Measurements from ENCODE around the gene LYZL1.
"Not testable (repeated sequence)": the region's sequence is repeated elsewhere in the genome, so short reads cannot be mapped to it uniquely, and the experiment has no call there.

Gene LYZL1

DNA sequence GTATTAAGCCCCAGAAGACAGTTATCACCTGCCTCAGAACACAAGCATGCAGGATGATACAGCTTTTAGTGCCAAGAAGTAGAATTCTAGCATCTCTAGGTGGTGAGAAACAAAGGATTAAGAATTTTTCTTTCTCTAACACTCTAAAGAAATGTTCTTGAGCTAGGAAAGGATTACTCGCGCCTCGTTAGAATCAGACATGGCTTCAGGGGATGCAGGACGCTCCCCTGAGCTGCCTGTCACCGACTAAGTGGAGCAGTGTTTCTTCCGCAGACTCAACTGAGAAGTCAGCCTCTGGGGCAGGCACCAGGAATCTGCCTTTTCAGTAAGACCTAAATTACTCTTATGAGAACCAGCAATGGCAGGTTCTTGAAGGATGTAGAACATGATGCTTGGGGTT is at the start of gene LYZL1:
TSS of gene LYZL1 (plus strand) at position 165 of the 400 bp plus-strand sequence. CDS start 2,798 bp downstream, outside the sequence.
- H3K36me3 ChIP-seq (ENCODE audit: insufficient read depth, low read length); H3K9me3 ChIP-seq (ENCODE audit: low read length); H3F3A ChIP-seq (ENCODE audit: insufficient read depth, low read length); H3K9me2 ChIP-seq (ENCODE audit: low read depth, low read length); H3K4me2 ChIP-seq (ENCODE audit: low read length); H2AFZ ChIP-seq (ENCODE audit: low read length); H3K4me3 ChIP-seq (ENCODE audit: low read depth, low read length, poor library complexity, severe bottlenecking); H3K27me3 ChIP-seq (ENCODE audit: insufficient read depth, low read length); H3K4me1 ChIP-seq (ENCODE audit: insufficient read depth, low read length, severe bottlenecking); H4K20me1 ChIP-seq (ENCODE audit: insufficient read depth, low read length); H3K79me2 ChIP-seq (ENCODE audit: insufficient read depth, low read length); H3K27ac ChIP-seq (ENCODE audit: low read depth, low read length, poor library complexity, severe bottlenecking); H3K9ac ChIP-seq (ENCODE audit: low read length): not testable (repeated sequence)

- H3K27me3 ChIP-seq (ENCODE audit: insufficient read depth, low read length): no peaks in the 10 kb centered on the region
- H3K9ac ChIP-seq (ENCODE audit: low read length): no peak overlapping the region
- H3K9me3 ChIP-seq (ENCODE audit: low read length): no peaks in the 10 kb centered on the region
- H3K4me2 ChIP-seq (ENCODE audit: low read length): no peak overlapping the region
- H3F3A ChIP-seq (ENCODE audit: insufficient read depth, low read length): no peaks in the 10 kb centered on the region
- TF ChIP-seq CTCF (IDR thresholded peaks at IDR 0.05; ENCODE audit: low read length): peak; percentile 57
- TF ChIP-seq EZH2 (IDR thresholded peaks at IDR 0.05; ENCODE audit: borderline replicate concordance, low read length): no peak
- no peaks in the 10 kb centered on the region for H3K79me2 ChIP-seq (ENCODE audit: insufficient read depth, low read length)
- no peaks in the 10 kb centered on the region for H3K4me1 ChIP-seq (ENCODE audit: insufficient read depth, low read length, severe bottlenecking)
- H3K36me3 ChIP-seq (ENCODE audit: insufficient read depth, low read length): no peaks in the 10 kb centered on the region
- H4K20me1 ChIP-seq (ENCODE audit: insufficient read depth, low read length): no peaks in the 10 kb centered on the region
- no peak overlapping the region for H3K27ac ChIP-seq (ENCODE audit: low read depth, low read length, poor library complexity, severe bottlenecking)
- no peak overlapping the region for H2AFZ ChIP-seq (ENCODE audit: low read length)
- no peaks in the 10 kb centered on the region for H3K9me2 ChIP-seq (ENCODE audit: low read depth, low read length)
- H3K4me3 ChIP-seq (ENCODE audit: low read depth, low read length, poor library complexity, severe bottlenecking): no peak overlapping the region
These were observed 49.0 kb upstream of the LYZL1 start for GRCh38 chr10:29239569-29240472.

- no peak overlapping the region for H3K4me2 ChIP-seq (ENCODE audit: low read length)
- H3K79me2 ChIP-seq (ENCODE audit: insufficient read depth, low read length): no peaks in the 10 kb centered on the region
- no peaks in the 10 kb centered on the region for H3K9me3 ChIP-seq (ENCODE audit: low read length)
- H3F3A ChIP-seq (ENCODE audit: insufficient read depth, low read length): no peaks in the 10 kb centered on the region
- no peaks in the 10 kb centered on the region for H3K9me2 ChIP-seq (ENCODE audit: low read depth, low read length)
- no peak overlapping the region for H3K27ac ChIP-seq (ENCODE audit: low read depth, low read length, poor library complexity, severe bottlenecking)
- H3K4me1 ChIP-seq (ENCODE audit: insufficient read depth, low read length, severe bottlenecking): no peaks in the 10 kb centered on the region
- H4K20me1 ChIP-seq (ENCODE audit: insufficient read depth, low read length): no peaks in the 10 kb centered on the region
- H3K27me3 ChIP-seq (ENCODE audit: insufficient read depth, low read length): no peaks in the 10 kb centered on the region
- no peak for TF ChIP-seq EZH2 (IDR thresholded peaks at IDR 0.05; ENCODE audit: borderline replicate concordance, low read length)
- no peak overlapping the region for H3K9ac ChIP-seq (ENCODE audit: low read length)
- no peak overlapping the region for H2AFZ ChIP-seq (ENCODE audit: low read length)
- H3K36me3 ChIP-seq (ENCODE audit: insufficient read depth, low read length): no peaks in the 10 kb centered on the region
- H3K4me3 ChIP-seq (ENCODE audit: low read depth, low read length, poor library complexity, severe bottlenecking): no peak overlapping the region
These were observed 47.7 kb upstream of the LYZL1 start for GRCh38 chr10:29240986-29241660.

DNA sequence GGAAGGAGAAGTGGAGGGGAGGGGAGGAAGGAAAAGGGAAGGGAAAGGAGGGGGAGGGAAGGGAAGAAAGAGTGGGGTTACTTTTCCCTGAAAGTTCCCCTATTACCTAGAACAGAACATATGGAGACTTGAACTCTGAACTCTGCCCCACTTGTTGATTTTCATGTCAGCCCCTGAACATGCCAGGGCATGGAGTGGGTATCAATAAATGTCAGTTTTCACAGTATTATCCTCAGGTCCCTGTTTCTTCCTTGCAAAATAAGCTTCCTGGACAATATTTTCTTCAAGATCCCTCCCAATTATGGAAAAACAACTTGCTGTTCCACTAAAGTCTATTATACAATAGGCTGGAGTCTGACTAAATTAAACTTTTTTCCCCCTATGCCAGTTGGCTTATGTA is 46.9 kb upstream of the LYZL1 start:
- no peaks in the 10 kb centered on the region for H3K4me1 ChIP-seq (ENCODE audit: insufficient read depth, low read length, severe bottlenecking)
- no peaks in the 10 kb centered on the region for H3K36me3 ChIP-seq (ENCODE audit: insufficient read depth, low read length)
- no peak overlapping the region for H2AFZ ChIP-seq (ENCODE audit: low read length)
- no peaks in the 10 kb centered on the region for H3K27me3 ChIP-seq (ENCODE audit: insufficient read depth, low read length)
- no peaks in the 10 kb centered on the region for H3F3A ChIP-seq (ENCODE audit: insufficient read depth, low read length)
- H3K4me2 ChIP-seq (ENCODE audit: low read length): no peak overlapping the region
- no peak for TF ChIP-seq CTCF (IDR thresholded peaks at IDR 0.05; ENCODE audit: low read length)
- no peak for TF ChIP-seq EZH2 (IDR thresholded peaks at IDR 0.05; ENCODE audit: borderline replicate concordance, low read length)
- H3K9ac ChIP-seq (ENCODE audit: low read length): no peak overlapping the region
- H3K79me2 ChIP-seq (ENCODE audit: insufficient read depth, low read length): no peaks in the 10 kb centered on the region
- H3K9me3 ChIP-seq (ENCODE audit: low read length): no peaks in the 10 kb centered on the region
- no peaks in the 10 kb centered on the region for H3K9me2 ChIP-seq (ENCODE audit: low read depth, low read length)
- no peak overlapping the region for H3K4me3 ChIP-seq (ENCODE audit: low read depth, low read length, poor library complexity, severe bottlenecking)
- no peaks in the 10 kb centered on the region for H4K20me1 ChIP-seq (ENCODE audit: insufficient read depth, low read length)
- no peak overlapping the region for H3K27ac ChIP-seq (ENCODE audit: low read depth, low read length, poor library complexity, severe bottlenecking)
